HepG2 (cell line): ENCODE data around the gene DUSP9. TPM values are rescaled to one million over a fixed set of nuclear protein-coding genes. Genes with fewer than 3 reads are reported as not detected.
A peak's percentile ranks its signal among the peaks of the same experiment; 100 is the strongest.

Source experiments
- AKAP8 ChIP-seq: sonication (generic); formaldehyde crosslinking; IDR thresholded peaks from 2 replicates; pipeline ENCODE4 v1.5.1; 2020; ENCODE audit warnings: mild to moderate bottlenecking, missing genetic modification reagents
- BHLHE40 ChIP-seq: IDR thresholded peaks from 2 replicates; pipeline ENCODE4 v1.6.1; 2011; ENCODE audit warnings: low read length, improper control_type of control experiment
- BORCS8-MEF2B ChIP-seq: sonication (generic); formaldehyde crosslinking; IDR thresholded peaks from 2 replicates; pipeline ENCODE4 v1.8.0; 2022; ENCODE audit warnings: mild to moderate bottlenecking, missing genetic modification reagents
- CREM ChIP-seq, 2 experiments: sonication (generic) in 1 of 2; formaldehyde crosslinking in 1 of 2; IDR thresholded peaks; 2 replicates each; pipeline versions ENCODE4 v1.4.0 to v1.6.1; 2016 to 2020; ENCODE audit warnings: antibody characterized with exemption in 1 of 2, mild to moderate bottlenecking in 1 of 2, missing genetic modification reagents in 1 of 2
- ELF1 ChIP-seq: sonication (generic); formaldehyde crosslinking; IDR thresholded peaks from 2 replicates; pipeline ENCODE4 v1.4.0; 2020; ENCODE audit warnings: missing genetic modification reagents
- ELF3 ChIP-seq: IDR thresholded peaks from 2 replicates; pipeline ENCODE4 v1.6.1; 2016; ENCODE audit warnings: missing genetic modification reagents, missing compliant biosample characterization
- EP300 ChIP-seq, 3 experiments: sonication (generic) in 1 of 3; formaldehyde crosslinking in 1 of 3; IDR thresholded peaks; 2 replicates each; pipeline versions ENCODE4 v1.5.1 to v1.6.1; 2011 to 2020; ENCODE audit warnings: low read depth in 2 of 3, low read length in 2 of 3, borderline replicate concordance in 1 of 3, improper control_type of control experiment in 1 of 3, mild to moderate bottlenecking in 1 of 3, missing genetic modification reagents in 1 of 3, moderate library complexity in 1 of 3
- FOXK2 ChIP-seq: fragments of 450-650 bp; IDR thresholded peaks from 2 replicates; pipeline ENCODE4 v1.6.1; 2016
- GATAD2A ChIP-seq: IDR thresholded peaks from 2 replicates; pipeline ENCODE4 v1.6.1; 2016
- KDM5B ChIP-seq: sonication (generic); formaldehyde crosslinking; IDR thresholded peaks from 2 replicates; pipeline ENCODE4 v1.4.0; 2020; ENCODE audit warnings: missing genetic modification reagents, mild to moderate bottlenecking, borderline replicate concordance
- KMT2A ChIP-seq: sonication (generic); formaldehyde crosslinking; IDR thresholded peaks from 2 replicates; pipeline ENCODE4 v1.4.0; 2020; ENCODE audit warnings: missing genetic modification reagents
- PCBP2 ChIP-seq: fragments of 200-400 bp; formaldehyde crosslinking; optimal IDR thresholded peaks from 2 replicates; pipeline ENCODE3; 2018; ENCODE audit warnings: low read length, low read depth; ENCODE audit not compliant: poor library complexity, severe bottlenecking
- PLRG1 ChIP-seq: fragments of 450-650 bp; conservative IDR thresholded peaks from 2 replicates; pipeline ENCODE4 v1.6.1; 2016
- SALL1 ChIP-seq: sonication (generic); formaldehyde crosslinking; IDR thresholded peaks from 2 replicates; pipeline ENCODE4 v1.8.0; 2022; ENCODE audit warnings: mild to moderate bottlenecking, missing genetic modification reagents
- STAG1 ChIP-seq: sonication (generic); formaldehyde crosslinking; IDR thresholded peaks from 2 replicates; pipeline ENCODE4 v1.4.0; 2020; ENCODE audit warnings: missing genetic modification reagents
- ZMYM2 ChIP-seq: sonication (generic); formaldehyde crosslinking; IDR thresholded peaks from 2 replicates; pipeline ENCODE4 v1.8.0; 2022; ENCODE audit warnings: mild to moderate bottlenecking, missing genetic modification reagents
- ZNF724P ChIP-seq: sonication (generic); formaldehyde crosslinking; IDR thresholded peaks from 2 replicates; pipeline ENCODE4 v1.8.0; 2022; ENCODE audit warnings: missing genetic modification reagents, borderline replicate concordance
- polyA plus RNA-seq, 8 experiments: library from polyadenylated mRNA; depleted of rRNA in 3 of 8; stranded (reverse) in 7 of 8; unstranded in 1 of 8; fragments of >200 nt; fragmentation: Illumina TruSeq in 4 of 8; extraction: Trizol in 4 of 8; gene quantifications; 2 replicates each; pipeline versions ENCODE4 v1.2.1 to v1.2.3, GENCODE V29; 2011 to 2016; ENCODE audit warnings: low read depth in 4 of 8, missing spikeins in 1 of 8, mixed read lengths in 1 of 8; ENCODE audit not compliant: insufficient read depth in 1 of 8
- total RNA-seq, 5 experiments: library from RNA; depleted of rRNA; stranded (reverse); fragments of >200 nt; fragmentation: Illumina TruSeq; extraction: Trizol; gene quantifications; 2 replicates each; pipeline ENCODE4 v1.2.3, GENCODE V29; 2016; ENCODE audit warnings: low read depth in 1 of 5
- TF ChIP-seq, protein P1 (sequence below): sonication (generic); formaldehyde crosslinking; IDR thresholded peaks from 2 replicates; pipeline ENCODE4 v1.5.0; 2020; ENCODE audit warnings: missing genetic modification reagents, mild to moderate bottlenecking, borderline replicate concordance
- TF ChIP-seq, protein P2 (sequence below): sonication (generic); formaldehyde crosslinking; IDR thresholded peaks from 2 replicates; pipeline ENCODE4 v1.4.0; 2020; ENCODE audit warnings: missing genetic modification reagents
- TF ChIP-seq, protein P3 (sequence below): sonication (generic); formaldehyde crosslinking; IDR thresholded peaks from 2 replicates; pipeline ENCODE4 v1.4.0; 2020; ENCODE audit warnings: missing genetic modification reagents
- TF ChIP-seq, protein P4 (sequence below): sonication (generic); formaldehyde crosslinking; IDR thresholded peaks from 2 replicates; pipeline ENCODE4 v1.4.0; 2020; ENCODE audit warnings: missing genetic modification reagents, borderline replicate concordance
- TF ChIP-seq, protein P5 (sequence below): sonication (generic); formaldehyde crosslinking; IDR thresholded peaks from 2 replicates; pipeline ENCODE4 v1.8.0; 2022; ENCODE audit warnings: missing genetic modification reagents, mild to moderate bottlenecking, inconsistent platforms, borderline replicate concordance

Gene DUSP9
- total and polyA plus RNA-seq, 2 of the 13 experiments (the other 11 are each of a cell fraction or from before 2014, with no cell fraction given) = 235 to 435 TPM

DNA sequence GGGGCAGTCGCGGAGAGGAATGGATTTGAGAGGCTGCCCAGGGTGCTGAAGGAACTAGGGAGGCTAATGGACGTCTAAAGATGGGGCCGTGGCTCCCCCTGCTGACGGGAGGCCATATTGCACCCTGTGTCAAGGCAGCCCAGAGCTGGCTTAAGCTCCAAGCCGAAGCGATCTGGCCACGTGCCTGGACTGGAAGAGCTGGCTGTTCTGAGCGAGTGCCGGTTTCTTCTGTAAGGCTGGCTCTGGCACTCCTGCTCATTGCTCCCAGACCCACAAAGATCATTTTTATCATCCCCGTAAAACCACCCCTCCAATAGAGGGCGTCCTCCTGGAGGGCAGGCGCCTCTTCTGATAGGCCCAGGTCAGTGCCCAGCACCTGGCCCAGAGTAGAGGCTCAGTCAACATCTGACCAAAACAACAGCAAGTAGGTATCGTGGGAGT is 21.0 kb downstream of the DUSP9 start (continued):
- TF ChIP-seq SALL1 (CRISPR knock-in tag) (peak; percentile 45; the same call in 1 of the 2 replicates), EP300 (IDR thresholded peaks at IDR 0.05; ENCODE audit: low read depth in 2 of 2, low read length in 2 of 2) (no peak), EP300 (CRISPR knock-in tag; IDR thresholded peaks at IDR 0.05; ENCODE audit: borderline replicate concordance) (no peak), KMT2A (no peak), PLRG1 (no peak), BORCS8-MEF2B (CRISPR knock-in tag) (0 out of 2 replicates have a peak, but pooled peaks have one; percentile 39), FOXK2 (no peak), BHLHE40 (peak; percentile 58; the same call in 1 of the 2 replicates), GATAD2A (0 out of 2 replicates have a peak, but pooled peaks have one; percentile 12), PCBP2 (no peak), CREM (IDR thresholded peaks at IDR 0.05) (no peak), CREM (CRISPR knock-in tag; IDR thresholded peaks at IDR 0.05) (no peak), STAG1 (CRISPR knock-in tag) (peak; percentile 95), ZMYM2 (0 out of 2 replicates have a peak, but pooled peaks have one; percentile 30), ZNF724P (CRISPR knock-in tag) (no peak), AKAP8 (CRISPR knock-in tag) (no peak), ELF1 (no peak), KDM5B (0 out of 2 replicates have a peak, but pooled peaks have one; percentile 40), ELF3 (CRISPR knock-in tag) (no peak)
- TF ChIP-seq, protein P1, sequence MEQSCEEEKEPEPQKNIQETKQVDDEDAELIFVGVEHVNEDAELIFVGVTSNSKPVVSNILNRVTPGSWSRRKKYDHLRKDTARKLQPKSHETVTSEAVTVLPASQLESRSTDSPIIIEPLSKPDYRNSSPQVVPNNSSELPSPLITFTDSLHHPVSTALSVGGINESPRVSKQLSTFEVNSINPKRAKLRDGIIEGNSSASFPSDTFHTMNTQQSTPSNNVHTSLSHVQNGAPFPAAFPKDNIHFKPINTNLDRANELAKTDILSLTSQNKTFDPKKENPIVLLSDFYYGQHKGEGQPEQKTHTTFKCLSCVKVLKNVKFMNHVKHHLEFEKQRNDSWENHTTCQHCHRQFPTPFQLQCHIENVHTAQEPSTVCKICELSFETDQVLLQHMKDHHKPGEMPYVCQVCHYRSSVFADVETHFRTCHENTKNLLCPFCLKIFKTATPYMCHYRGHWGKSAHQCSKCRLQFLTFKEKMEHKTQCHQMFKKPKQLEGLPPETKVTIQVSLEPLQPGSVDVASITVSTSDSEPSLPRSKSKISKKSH (CRISPR knock-in tag) = peak; percentile 6; the same call in 1 of the 2 replicates
- TF ChIP-seq, protein P2, sequence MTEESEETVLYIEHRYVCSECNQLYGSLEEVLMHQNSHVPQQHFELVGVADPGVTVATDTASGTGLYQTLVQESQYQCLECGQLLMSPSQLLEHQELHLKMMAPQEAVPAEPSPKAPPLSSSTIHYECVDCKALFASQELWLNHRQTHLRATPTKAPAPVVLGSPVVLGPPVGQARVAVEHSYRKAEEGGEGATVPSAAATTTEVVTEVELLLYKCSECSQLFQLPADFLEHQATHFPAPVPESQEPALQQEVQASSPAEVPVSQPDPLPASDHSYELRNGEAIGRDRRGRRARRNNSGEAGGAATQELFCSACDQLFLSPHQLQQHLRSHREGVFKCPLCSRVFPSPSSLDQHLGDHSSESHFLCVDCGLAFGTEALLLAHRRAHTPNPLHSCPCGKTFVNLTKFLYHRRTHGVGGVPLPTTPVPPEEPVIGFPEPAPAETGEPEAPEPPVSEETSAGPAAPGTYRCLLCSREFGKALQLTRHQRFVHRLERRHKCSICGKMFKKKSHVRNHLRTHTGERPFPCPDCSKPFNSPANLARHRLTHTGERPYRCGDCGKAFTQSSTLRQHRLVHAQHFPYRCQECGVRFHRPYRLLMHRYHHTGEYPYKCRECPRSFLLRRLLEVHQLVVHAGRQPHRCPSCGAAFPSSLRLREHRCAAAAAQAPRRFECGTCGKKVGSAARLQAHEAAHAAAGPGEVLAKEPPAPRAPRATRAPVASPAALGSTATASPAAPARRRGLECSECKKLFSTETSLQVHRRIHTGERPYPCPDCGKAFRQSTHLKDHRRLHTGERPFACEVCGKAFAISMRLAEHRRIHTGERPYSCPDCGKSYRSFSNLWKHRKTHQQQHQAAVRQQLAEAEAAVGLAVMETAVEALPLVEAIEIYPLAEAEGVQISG = peak; percentile 94
- TF ChIP-seq, protein P3, sequence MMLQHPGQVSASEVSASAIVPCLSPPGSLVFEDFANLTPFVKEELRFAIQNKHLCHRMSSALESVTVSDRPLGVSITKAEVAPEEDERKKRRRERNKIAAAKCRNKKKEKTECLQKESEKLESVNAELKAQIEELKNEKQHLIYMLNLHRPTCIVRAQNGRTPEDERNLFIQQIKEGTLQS (CRISPR knock-in tag) = no peak
- TF ChIP-seq, protein P4, sequence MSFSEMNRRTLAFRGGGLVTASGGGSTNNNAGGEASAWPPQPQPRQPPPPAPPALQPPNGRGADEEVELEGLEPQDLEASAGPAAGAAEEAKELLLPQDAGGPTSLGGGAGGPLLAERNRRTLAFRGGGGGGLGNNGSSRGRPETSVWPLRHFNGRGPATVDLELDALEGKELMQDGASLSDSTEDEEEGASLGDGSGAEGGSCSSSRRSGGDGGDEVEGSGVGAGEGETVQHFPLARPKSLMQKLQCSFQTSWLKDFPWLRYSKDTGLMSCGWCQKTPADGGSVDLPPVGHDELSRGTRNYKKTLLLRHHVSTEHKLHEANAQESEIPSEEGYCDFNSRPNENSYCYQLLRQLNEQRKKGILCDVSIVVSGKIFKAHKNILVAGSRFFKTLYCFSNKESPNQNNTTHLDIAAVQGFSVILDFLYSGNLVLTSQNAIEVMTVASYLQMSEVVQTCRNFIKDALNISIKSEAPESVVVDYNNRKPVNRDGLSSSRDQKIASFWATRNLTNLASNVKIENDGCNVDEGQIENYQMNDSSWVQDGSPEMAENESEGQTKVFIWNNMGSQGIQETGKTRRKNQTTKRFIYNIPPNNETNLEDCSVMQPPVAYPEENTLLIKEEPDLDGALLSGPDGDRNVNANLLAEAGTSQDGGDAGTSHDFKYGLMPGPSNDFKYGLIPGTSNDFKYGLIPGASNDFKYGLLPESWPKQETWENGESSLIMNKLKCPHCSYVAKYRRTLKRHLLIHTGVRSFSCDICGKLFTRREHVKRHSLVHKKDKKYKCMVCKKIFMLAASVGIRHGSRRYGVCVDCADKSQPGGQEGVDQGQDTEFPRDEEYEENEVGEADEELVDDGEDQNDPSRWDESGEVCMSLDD (CRISPR knock-in tag) = no peak
- TF ChIP-seq, protein P5, sequence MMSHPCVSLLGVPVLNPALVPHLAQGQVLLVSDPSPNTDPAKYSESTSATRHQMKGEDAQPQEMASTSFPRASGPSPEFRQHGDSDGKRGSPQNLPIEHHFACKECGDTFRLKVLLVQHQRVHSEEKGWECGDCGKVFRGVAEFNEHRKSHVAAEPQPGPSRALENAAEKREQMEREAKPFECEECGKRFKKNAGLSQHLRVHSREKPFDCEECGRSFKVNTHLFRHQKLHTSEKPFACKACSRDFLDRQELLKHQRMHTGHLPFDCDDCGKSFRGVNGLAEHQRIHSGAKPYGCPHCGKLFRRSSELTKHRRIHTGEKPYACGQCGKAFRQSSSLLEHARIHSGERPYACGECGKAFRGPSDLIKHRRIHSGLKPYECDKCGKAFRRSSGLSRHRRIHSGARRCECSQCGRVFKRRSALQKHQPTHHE (CRISPR knock-in tag) = no peak
